GM19043 (cell line): Measurements from ENCODE around the gene TGM6.

Experiments
- ATAC-seq: cut with Tn5 transposase; IDR thresholded peaks from one replicate; pipeline ENCODE4 v1.9.1; 2021; ENCODE audit warnings: low read depth; ENCODE audit not compliant: unreplicated experiment

Gene TGM6

GRCh38 chr20:2380601-2381000 lies at the start of gene TGM6:
Gene TGM6 (plus strand): TSS chr20:2380901. CDS start chr20:2380969, 68 bp downstream.
- no peak for ATAC-seq

GRCh38 chr20:2331106-2331505 lies 49.6 kb upstream of the TGM6 start:
- ATAC-seq = no peak

GRCh38 chr20:2331901-2332565 lies 48.7 kb upstream of the TGM6 start:
- ATAC-seq = no peak

DNA sequence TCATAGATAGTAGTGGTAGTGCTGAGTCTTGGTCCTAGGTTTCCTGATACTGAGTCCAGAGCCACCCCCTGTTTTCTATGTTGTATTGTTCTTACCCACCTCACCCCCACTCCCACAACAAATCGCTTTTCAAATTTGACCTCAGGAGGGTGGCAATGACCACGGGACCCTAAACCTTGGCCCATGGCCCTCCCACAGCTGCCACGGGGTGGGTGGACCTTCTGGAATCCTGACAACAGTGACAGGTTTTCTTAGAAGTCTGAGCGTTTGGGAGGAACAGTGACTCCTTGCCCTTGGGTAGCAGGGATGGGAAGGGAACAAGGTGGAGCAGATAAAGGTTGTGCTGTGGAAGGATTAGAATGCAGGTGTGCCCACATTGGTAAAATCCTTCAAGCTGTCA lies 48.0 kb upstream of the TGM6 start:
- ATAC-seq = no peak

DNA sequence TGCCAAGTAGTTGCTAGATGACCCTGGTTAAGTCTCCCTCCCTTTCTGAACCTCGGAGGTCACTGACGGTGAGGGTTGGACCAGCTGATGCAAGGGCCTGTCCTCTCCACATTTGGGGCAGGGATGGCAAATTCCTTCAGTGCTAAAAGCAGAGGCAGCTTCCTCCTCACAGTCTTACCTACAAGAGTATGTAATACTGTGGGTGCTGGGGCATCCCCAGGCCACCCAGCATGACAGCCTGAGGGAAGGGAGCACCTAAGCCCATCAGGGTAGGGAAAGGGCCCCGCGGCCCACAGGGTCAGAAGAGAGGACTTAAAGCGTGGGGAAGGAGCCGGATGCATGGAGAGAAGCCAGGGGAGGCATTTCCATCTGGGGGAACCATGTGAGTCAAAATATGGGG lies 46.9 kb upstream of the TGM6 start:
- ATAC-seq = no peak

- no peak for ATAC-seq
These were observed 45.4 kb upstream of the TGM6 start for GRCh38 chr20:2335096-2335870.

DNA sequence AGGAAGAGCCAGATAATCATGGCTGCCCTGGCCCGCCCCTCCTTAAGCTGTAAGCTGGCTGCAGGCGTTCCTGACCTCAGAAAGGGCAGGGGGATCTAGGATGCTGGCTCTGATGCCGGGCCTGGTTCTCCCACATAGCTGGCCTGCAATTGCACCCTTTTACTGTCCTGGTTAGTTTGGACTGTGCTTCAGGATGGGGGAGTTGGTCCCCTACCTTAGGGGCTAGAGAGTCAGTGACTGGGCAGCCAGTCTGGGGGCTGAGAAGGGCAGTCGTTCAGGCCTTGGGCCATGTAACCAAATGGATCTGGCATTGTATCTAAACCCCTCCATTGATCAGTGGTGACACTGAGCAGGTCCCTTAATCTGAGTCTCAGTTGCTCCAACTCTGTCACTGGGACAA lies 44.2 kb upstream of the TGM6 start:
- ATAC-seq = no peak

- ATAC-seq = no peak
These were observed 43.6 kb upstream of the TGM6 start for GRCh38 chr20:2337142-2337541.

- no peak for ATAC-seq
These were observed 42.2 kb upstream of the TGM6 start for GRCh38 chr20:2338411-2339066.

GRCh38 chr20:2340136-2340535 lies 40.6 kb upstream of the TGM6 start:
- ATAC-seq = no peak

DNA sequence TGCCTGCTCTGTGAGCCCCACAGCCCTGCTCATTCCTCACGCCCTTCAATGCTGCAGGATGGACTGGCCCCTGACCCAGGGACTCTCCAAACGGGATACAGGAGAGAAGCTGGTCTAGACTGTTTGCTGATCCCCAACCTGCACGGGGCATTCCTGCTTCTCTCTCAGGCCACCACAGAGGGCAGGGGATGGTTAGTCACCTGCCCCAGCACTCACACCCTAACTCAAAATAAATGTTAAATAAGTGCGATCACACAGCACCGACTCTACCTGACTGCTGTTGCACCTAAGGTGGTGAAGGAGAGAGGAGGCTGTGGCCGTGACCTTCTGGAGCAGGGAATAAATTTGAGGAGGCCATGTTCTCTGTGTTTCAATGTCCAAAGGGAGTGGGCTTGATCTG lies 39.9 kb upstream of the TGM6 start:
- ATAC-seq = no peak

DNA sequence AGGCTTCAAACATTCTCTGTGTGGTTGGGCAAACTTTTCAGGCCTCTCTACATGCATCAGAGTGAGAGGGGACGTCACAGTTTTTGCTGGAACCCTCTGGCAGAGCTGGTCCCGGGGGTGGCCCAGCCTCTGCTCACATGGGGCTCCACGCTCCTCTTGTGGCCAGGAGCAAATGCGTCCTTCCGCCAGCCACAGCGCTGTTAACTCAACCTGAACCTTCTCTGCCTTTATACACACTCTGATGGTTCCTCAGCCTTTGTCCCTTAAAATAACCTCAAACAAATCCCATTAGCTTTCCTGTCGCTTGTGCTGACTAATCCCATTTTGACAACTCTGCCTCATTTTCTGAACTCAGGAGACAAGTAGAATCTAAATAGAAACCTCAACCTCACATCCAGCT lies 39.4 kb upstream of the TGM6 start:
- ATAC-seq = no peak

GRCh38 chr20:2342243-2342642 lies 38.5 kb upstream of the TGM6 start:
- ATAC-seq = no peak

GRCh38 chr20:2346188-2346587 lies 34.5 kb upstream of the TGM6 start:
- no peak for ATAC-seq

GRCh38 chr20:2348336-2348735 lies 32.4 kb upstream of the TGM6 start:
- no peak for ATAC-seq

DNA sequence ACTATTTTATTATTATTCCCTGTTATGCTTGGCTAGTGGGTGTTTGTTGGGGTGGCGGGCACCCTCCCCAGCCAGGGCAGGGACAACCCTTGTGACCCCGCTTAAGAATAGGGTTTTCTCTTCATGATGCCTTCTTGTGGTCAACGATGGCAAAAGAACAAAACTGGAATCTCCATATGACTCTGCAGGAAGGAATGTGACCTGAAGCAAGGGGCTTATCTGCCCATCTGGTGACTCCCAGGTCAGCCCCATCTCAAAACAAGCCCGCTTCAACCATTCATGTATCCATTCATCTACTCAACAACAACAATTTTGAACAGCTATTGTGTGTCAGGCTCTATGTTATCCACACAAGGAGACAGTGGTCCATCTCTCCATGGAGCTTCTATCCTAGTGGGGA lies 30.9 kb upstream of the TGM6 start:
- ATAC-seq = no peak

DNA sequence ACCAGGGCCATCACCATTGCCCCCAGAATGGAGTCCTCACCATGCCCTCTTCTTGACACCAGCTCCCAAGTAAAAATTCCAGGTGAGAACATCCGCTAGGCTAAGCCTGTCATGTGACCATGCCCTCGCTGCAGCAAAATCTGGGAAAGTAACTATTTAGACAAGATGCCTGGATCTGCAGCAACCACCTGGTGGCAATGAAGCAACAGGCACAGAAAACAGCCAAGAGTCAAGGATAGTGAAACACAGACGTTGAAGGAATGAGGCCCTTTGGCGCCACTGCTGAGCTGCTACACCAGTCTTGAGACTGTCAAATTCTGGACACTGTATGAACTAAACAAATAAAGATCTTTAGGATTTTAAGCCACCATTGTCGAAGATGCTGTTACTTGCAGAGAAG lies 30.1 kb upstream of the TGM6 start:
- ATAC-seq = no peak

DNA sequence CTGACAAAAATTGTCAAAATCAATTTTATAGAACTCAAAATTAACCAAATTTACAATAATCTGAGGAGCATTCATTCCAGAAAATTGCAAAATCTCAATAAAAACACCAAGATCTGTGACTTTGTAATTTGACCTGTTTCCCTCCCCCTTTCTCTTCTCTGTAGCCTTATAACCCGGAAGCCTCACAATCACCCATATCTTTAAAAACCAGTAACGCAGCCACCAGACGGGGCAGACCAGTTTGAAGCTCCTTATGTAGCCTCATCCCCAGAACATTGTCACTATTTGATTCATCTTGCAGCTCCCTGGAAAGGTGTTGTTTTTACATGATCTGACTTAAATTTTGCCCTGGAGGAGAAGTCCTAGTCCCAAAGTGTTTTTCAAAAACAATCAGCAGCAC lies 27.5 kb upstream of the TGM6 start:
- ATAC-seq = no peak

GRCh38 chr20:2357114-2357513 lies 23.6 kb upstream of the TGM6 start:
- no peak for ATAC-seq

DNA sequence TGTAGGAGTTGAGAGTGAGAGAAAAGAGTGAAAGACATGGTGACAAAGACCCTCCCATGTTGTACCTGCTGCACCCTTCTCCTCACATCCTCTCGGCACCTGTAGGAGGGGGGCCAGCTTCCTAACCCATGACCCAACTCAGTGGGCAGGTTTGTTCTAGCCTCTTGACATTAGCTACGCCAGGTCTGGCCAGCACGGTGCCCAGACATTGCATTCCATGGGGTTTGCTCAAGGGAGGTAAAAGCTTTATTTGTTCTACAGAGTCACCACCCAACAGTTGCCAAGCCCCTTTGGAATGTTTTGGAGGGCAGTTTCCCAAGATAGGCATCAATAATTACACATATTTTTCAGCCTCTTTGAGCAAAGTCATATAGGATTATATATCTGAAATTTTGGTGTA lies 22.7 kb upstream of the TGM6 start:
- ATAC-seq = no peak

- ATAC-seq = no peak
These were observed 19.6 kb upstream of the TGM6 start for GRCh38 chr20:2361035-2361593.
